Cardiac septum (tissue), 1 donor: ENCODE results near the gene FPR1. TPM values are rescaled to one million over a fixed set of nuclear protein-coding genes. Genes with fewer than 3 reads are reported as not detected.

ENCODE experiments used
- DNase-seq: peaks from one replicate; pipeline ENCODE4 v3.0.0-alpha.2; 2020; ENCODE audit warnings: low spot score
- intact Hi-C: fragments of 100-400 bp; cut with DNase I; formaldehyde crosslinking; loops from one replicate; pipeline ENCODE4 v1.14.0; 2022
- total RNA-seq: library from RNA; stranded (reverse); fragmentation: NEBNext Ultra II Directional; extraction: Animal tissue kit (Norgen Biotek cat#: 25700); gene quantifications from one replicate; pipeline ENCODE4 v1.2.1, GENCODE V29; 2021
- donor health status: DM: no; HTN: no; CAD: no.

The FPR1 gene
- total RNA-seq, 1 donor from 2014 or later = 5.4 TPM

DNA sequence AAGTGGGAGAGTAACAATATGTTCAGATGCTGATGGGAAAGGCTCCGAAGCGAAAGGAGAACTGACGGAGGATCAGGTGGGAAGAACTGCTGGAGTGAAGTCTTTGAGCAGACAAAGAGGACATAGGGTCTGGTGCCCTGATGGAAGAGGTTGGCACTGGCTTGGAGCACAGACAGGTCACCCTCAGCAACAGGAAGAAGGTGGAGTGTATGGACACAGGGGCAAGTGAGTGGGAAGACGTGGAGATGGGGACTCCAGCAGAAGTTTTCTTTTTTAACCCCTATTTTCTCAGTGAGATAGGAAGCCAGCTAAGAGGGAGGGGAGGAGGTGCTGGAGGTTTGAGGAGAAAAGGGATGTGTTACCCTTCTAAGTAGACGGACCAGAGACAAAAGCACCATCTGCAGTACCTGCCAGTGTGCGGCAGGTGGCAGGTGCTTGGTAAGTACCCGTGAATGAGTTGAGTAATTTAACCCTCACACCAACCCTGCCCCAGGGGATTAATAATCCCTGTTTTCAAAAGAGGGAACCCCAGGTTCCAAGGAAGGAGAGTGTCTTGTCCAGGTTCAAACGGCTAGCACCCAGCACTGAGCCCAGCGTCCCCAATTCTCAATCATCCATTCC is 39.1 kb downstream of the FPR1 start:
- no peak for DNase-seq
- intact Hi-C loops = no loop called here

DNA sequence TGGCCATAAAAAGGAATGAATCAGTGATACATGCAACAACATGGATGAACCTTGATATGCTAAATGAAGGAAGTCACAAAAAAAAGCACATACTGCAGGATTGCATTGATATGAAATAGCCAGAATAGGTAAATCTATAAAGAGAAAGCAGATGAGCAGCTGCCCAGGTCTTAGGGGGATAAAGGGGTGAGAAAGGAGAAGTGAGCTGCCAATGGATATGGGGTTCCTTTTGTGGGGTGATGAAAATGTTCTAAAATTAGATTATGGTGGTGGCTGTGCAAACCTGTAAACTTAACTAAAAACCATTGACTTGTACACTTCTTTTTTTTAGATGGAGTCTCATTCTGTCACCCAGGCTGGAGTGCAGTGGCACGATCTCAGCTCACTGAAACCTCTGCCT is 40.0 kb downstream of the FPR1 start:
- no peak for DNase-seq
- intact Hi-C loops = no loop called here

- DNase-seq = no peak
- intact Hi-C loops = no loop called here
Observed at GRCh38 chr19:51710163-51710562, 41.5 kb downstream of the FPR1 start.

DNA sequence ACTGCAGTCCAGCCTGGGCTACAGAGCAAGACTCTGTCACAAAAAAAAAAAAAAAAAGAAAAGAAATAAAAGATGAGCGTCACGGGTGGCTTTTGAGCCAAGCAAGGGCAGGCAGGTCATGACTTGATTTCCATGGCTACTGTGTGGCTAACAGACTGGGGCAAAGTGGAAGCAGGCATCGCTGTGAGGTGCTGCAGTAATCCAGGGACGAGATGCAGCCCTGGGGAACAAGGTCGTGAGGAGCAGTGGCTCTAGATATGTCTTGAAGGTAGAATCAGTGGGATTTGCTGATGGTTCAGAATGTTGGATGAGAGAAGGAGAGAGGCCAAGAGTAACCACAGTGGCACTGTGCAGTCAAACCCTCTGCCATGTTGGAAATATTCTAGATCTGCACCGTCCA is 42.1 kb downstream of the FPR1 start:
- DNase-seq = no peak

GRCh38 chr19:51708811-51709210 is 42.9 kb downstream of the FPR1 start:
- DNase-seq = no peak
- intact Hi-C loops = no loop called here

More for the DNA sequence above, 42.1 kb downstream of the FPR1 start:
- intact Hi-C loops = no loop called here

GRCh38 chr19:51706885-51707284 is 44.8 kb downstream of the FPR1 start:
- DNase-seq = no peak
- intact Hi-C loops = no loop called here

DNA sequence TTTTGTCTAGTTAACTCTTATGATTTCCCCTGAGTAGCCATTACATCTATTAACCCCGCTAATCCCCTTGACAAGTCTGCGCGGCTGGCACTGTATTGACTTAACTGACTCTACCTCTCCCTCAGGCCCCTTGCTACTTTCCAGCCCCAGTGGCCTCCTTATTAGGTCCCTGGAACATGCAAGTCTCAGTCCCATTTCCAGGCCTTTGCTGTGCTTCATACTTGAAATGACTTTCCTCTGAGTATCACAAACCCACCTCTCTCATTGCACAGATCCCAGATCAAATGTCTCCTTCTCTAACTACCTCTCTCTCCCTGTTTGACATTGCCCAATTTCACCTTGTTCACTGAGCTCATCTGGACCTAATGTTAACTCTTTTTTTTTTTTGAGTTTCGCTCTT is 45.4 kb downstream of the FPR1 start:
- no peak for DNase-seq
- intact Hi-C loops = no loop called here

GRCh38 chr19:51704626-51705025 is 47.1 kb downstream of the FPR1 start:
- intact Hi-C loops = loop anchor here (1.0 to 5.0 kb wide), 2 partner anchors 14 to 93 kb away; partner anchors contain the start of gene FPR3

GRCh38 chr19:51703575-51704515 is 47.8 kb downstream of the FPR1 start:
- intact Hi-C loops = loop anchor here (1.0 to 5.0 kb wide), 2 partner anchors 14 to 93 kb away; partner anchors contain the start of gene FPR3
- peak; percentile 99 for DNase-seq

More at GRCh38 chr19:51704626-51705025, 47.1 kb downstream of the FPR1 start:
- no peak for DNase-seq

DNA sequence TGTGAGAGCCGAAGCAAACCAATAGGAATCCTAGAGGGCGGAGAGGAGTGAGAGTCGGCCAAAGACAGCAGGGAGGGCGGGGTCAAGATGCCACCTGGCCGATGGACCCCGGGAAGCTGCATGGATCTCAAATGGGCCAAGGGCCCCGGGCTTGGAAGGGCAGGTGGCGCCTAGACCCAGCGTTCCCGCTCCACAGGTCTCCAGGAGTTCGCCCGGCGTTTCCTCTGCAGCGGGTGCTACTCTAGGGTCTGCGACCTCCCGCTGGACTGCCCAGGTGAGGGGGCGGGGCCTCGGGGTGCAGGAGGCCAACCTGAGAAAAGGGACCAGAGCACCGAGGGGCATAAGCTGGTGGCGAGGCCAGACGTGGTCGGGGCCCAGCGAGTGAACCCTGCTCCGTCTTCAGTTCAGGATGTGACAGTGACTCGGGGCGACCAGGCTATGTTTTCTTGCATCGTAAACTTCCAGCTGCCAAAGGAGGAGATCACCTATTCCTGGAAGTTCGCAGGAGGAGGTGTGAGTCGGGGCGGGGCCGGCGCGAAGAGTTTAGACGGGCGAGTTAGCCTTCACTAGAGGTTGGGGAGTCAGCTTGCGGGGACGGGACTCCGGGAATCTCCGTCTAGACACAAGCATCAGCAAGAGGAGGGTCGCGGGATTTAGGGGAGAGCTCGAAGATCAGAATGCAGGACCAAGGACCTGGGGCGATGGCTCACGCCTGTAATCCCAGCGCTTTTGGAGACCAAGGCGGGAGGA is 48.7 kb downstream of the FPR1 start:
- DNase-seq = no peak
- intact Hi-C loops = loop anchor here (5.0 kb wide), 1 partner anchor 94 kb away; the partner anchor contains the start of gene FPR3

- intact Hi-C loops = loop anchor here (5.0 kb wide), 1 partner anchor 95 kb away; the partner anchor contains the start of gene FPR3
- DNase-seq = peak; percentile 90
Observed at GRCh38 chr19:51702103-51702824, 49.4 kb downstream of the FPR1 start.

DNA sequence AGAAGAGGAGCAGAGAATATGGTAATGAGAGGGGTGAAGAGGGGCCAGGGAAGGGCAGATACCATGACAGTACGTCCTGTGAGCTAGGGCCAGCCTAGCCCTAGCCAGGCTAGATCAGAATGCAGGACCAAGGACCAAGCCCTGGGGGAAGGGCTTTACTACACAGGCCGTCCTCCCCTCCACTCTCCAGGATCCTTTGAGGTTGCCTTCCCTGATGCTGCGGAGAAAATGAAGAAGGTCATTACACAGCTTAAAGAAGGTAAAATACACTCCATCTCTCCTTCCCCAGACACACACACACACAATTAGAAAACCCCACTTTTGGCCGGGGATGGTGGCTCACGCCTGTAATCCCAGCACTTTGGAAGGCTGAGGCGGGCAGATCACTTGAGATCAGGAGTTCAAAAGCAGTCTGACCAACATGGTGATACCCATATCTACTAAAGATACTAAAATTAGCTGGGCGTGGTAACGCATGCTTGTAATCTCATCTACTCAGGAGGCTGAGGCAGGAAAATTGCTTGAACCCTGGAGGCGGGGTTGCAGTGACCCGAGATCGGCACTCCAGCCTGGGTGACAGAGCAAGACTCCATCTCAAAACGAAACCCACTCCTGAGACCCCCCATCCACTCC is 50.1 kb downstream of the FPR1 start:
- intact Hi-C loops = loop anchor here (5.0 kb wide), 1 partner anchor 96 kb away; the partner anchor contains the start of gene FPR3
- no peak for DNase-seq

DNA sequence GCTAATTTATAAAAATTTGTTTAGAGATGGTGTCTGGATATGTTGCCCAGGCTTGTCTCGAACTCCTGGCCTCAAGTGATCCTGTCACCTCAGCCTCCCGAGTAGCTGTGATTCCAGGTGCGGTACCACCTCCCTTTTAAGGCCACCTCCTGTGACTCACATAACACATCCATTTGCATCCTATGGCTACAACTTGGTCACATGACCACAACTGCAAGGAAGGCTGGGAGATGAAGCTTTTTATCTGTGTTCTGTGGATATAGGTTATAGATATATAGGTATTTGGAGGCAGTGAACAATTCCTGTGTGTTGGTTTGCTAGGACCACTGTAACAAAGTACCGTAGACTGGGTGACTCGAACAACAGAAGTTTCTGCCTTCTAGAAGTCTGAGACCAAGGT is 52.5 kb downstream of the FPR1 start:
- no peak for DNase-seq
- intact Hi-C loops = no loop called here

GRCh38 chr19:51698296-51698695 is 53.4 kb downstream of the FPR1 start:
- intact Hi-C loops = no loop called here
- DNase-seq = no peak

DNA sequence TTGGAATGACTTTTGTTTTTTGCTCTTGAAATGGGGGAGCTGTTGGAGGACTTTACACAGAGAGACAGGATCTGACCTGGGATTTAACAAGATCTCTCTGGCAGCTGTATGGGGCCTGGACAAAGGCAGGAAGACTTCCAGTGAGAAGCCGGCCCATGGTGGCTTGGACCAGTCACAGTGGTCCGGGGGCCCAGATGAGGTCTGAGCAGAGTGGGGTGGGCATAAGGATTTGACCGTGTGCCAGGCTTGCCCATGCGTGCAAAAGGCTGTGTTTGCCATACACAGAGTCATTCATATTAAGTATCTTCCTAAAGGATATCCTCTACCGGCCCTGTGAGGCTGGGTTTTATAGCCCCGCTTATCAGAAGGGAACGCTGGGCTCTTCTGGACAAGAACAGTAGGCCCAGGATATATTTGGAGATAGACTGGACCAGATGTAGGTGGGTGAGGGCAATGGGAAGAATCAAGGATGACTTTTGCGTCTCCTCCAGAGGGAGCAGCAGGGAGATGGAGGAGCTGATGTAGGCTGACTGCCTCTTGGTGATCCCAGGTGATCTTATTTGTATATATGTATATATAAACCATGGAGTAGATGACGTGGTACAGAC is 54.4 kb downstream of the FPR1 start:
- no peak for DNase-seq
- intact Hi-C loops = no loop called here

GRCh38 chr19:51696606-51697005 is 55.1 kb downstream of the FPR1 start:
- intact Hi-C loops = no loop called here
- DNase-seq = no peak
